ENCODE measurements around the gene RAB8A. TPM values are rescaled to one million over a fixed set of nuclear protein-coding genes. Genes with fewer than 3 reads are reported as not detected.

RAB8A gene
- total RNA-seq, 4 donors from 2014 or later = 40.2 to 65.6 (median 51.5) TPM

GRCh38 chr19:16088351-16089009 is 23.2 kb upstream of the RAB8A start:
- H3K4me3 ChIP-seq (replicated peaks in 1 of 3) = no peak overlapping the region
- H3K9me3 ChIP-seq = no peaks in the 10 kb centered on the region
- no peak overlapping the region for H3K27ac ChIP-seq
- intact Hi-C loops (cut with DNase I) = no loop called here
- no peaks in the 10 kb centered on the region for H3K27me3 ChIP-seq
- TF ChIP-seq CTCF (IDR thresholded peaks at IDR 0.05) (no peak), POLR2A (IDR thresholded peaks at IDR 0.05) (no peak)
- no peak for DNase-seq
- WGBS, 2 donors = 81 to 82% methylated on average over 17 of the region's 17 CpGs
- H3K4me1 ChIP-seq = peaks cover 0 to 2% of the 10 kb centered on the region in 2 donors
- peaks cover 72 to 82% of the 10 kb centered on the region in 2 donors for H3K36me3 ChIP-seq

GRCh38 chr19:16089010-16089846 is 22.5 kb upstream of the RAB8A start:
- no peak for DNase-seq
- Histone ChIP-seq H3K27ac (no peak overlapping the region), H3K27me3 (no peaks in the 10 kb centered on the region), H3K4me1 (peaks cover 0 to 2% of the 10 kb centered on the region in 2 donors), H3K4me3 (replicated peaks in 1 of 3) (no peak overlapping the region), H3K36me3 (peaks cover 74 to 82% of the 10 kb centered on the region in 2 donors), H3K9me3 (no peaks in the 10 kb centered on the region)
- 84 to 88% methylated on average over 10 of the region's 10 CpGs for WGBS, 2 donors
- TF ChIP-seq POLR2A (IDR thresholded peaks at IDR 0.05) (no peak), CTCF (IDR thresholded peaks at IDR 0.05) (no peak)
- intact Hi-C loops (cut with DNase I) = no loop called here

- Histone ChIP-seq H3K4me3 (replicated peaks in 1 of 3) (no peak overlapping the region), H3K27me3 (no peaks in the 10 kb centered on the region), H3K9me3 (no peaks in the 10 kb centered on the region), H3K4me1 (peaks cover 0 to under 1% of the 10 kb centered on the region in 2 donors), H3K27ac (no peak overlapping the region), H3K36me3 (peaks cover 78 to 82% of the 10 kb centered on the region in 2 donors)
- intact Hi-C loops (cut with DNase I) = no loop called here
- no peak for DNase-seq
- 95 to 98% methylated on average over 13 of the region's 13 CpGs for WGBS, 2 donors
- TF ChIP-seq POLR2A (IDR thresholded peaks at IDR 0.05) = no peak
- no peak for TF ChIP-seq CTCF (IDR thresholded peaks at IDR 0.05)
Measured at GRCh38 chr19:16091546-16092475, 19.9 kb upstream of the RAB8A start.

GRCh38 chr19:16094360-16095070 is 17.2 kb upstream of the RAB8A start:
- Histone ChIP-seq H3K4me1 (no peaks in the 10 kb centered on the region), H3K27me3 (no peaks in the 10 kb centered on the region), H3K9me3 (no peaks in the 10 kb centered on the region), H3K36me3 (peaks cover 56 to 58% of the 10 kb centered on the region in 2 donors), H3K27ac (no peak overlapping the region), H3K4me3 (replicated peaks in 1 of 3) (no peak overlapping the region)
- 87 to 88% methylated on average over 10 of the region's 10 CpGs for WGBS, 2 donors
- intact Hi-C loops (cut with DNase I) = no loop called here
- TF ChIP-seq CTCF (IDR thresholded peaks at IDR 0.05) (no peak), POLR2A (IDR thresholded peaks at IDR 0.05) (no peak)
- DNase-seq = no peak

All from thyroid gland (tissue), 4 donors.